Large intestine (tissue), 3 donors: ENCODE data around the gene ATP6V0E2. TPM values are rescaled to one million over a fixed set of nuclear protein-coding genes. Genes with fewer than 3 reads are reported as not detected.

ENCODE experiments used
- DNase-seq, 2 donors: peaks; one replicate each; pipeline versions ENCODE4 v3.0.0 to v3.0.0-alpha.2; 2013
- H3K27ac ChIP-seq: one replicate; pipeline ENCODE4 v1.5.1; 2013; ENCODE audit warnings: low read length
- H3K27me3 ChIP-seq: 2 replicates; pipeline ENCODE4 v1.6.1; 2013; ENCODE audit warnings: low read length; ENCODE audit not compliant: control insufficient read depth, insufficient read depth
- H3K36me3 ChIP-seq: 2 replicates; pipeline ENCODE4 v1.6.1; 2013; ENCODE audit warnings: low read length; ENCODE audit not compliant: control insufficient read depth, insufficient read depth
- H3K4me1 ChIP-seq: one replicate; pipeline ENCODE4 v1.6.1; 2013; ENCODE audit warnings: low read length; ENCODE audit not compliant: control insufficient read depth, insufficient read depth
- H3K4me3 ChIP-seq: one replicate; pipeline ENCODE4 v1.5.1; 2013; ENCODE audit warnings: low read length
- H3K9me3 ChIP-seq: one replicate; pipeline ENCODE4 v1.6.1; 2013; ENCODE audit warnings: mild to moderate bottlenecking, low read depth, low read length, moderate library complexity; ENCODE audit not compliant: control insufficient read depth
- WGBS: methylation state at CpG from one replicate; pipeline ENCODE4 v1.1.5; 2013; ENCODE audit warnings: low lambda C conversion rate; ENCODE audit not compliant: insufficient coverage; 5-methylcytosine and 5-hydroxymethylcytosine counted together
- polyA plus RNA-seq: library from polyadenylated mRNA; unstranded; fragments of 120-200 nt; gene quantifications from one replicate; pipeline ENCODE4 v1.2.1, GENCODE V29; 2013

The ATP6V0E2 gene
- polyA plus RNA-seq, 1 donor, result 15.6 TPM

DNA sequence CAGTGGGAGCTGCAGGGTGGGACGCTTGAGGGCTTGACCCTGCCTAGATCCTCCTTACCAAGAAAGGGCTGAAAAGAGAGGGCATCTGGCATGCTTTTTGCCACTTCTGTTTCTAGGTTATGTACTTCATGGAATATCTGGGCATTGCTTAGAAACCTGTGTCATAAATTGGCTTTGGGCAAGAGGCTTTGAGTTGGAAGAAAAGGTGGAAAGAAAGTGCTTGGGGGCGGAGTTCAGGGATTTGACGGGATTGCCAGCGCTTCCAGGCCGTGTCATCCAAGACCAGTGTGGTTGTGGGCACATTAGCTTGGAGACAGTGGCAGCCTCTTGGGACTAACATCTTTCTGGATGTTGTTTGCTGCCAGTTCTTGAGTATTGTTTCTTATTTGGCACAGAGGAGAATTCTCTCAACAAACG is 34.8 kb upstream of the ATP6V0E2 start:
- H3K27ac ChIP-seq, result peak overlapping the region; percentile 77

DNA sequence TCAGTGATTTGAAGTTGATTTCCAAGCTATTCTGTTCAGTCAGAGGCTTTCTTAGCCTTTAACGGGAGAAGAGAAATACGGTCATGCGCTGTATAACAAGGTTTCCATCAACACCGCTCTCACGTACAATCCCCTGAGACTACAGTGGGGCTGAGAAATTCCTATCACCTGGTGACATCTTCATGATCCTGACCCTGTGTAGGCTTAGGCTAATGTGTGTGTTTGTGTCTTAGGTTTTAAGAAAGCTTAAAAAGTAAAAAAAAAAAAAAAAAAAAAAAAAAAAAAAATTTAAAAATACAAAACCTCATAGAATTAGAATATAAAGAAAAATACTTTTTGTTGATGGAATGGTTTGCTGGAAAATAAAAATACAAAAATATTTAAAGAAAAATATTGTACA is 33.8 kb upstream of the ATP6V0E2 start:
- H3K4me1 ChIP-seq, result peaks cover 6% of the 10 kb centered on the region
- DNase-seq, result no peak
- no peak overlapping the region for H3K4me3 ChIP-seq
- no peaks in the 10 kb centered on the region for H3K9me3 ChIP-seq
- no peaks in the 10 kb centered on the region for H3K27me3 ChIP-seq
- no CpG with 5 or more reads among the region's 5 CpGs for WGBS
- no peaks in the 10 kb centered on the region for H3K36me3 ChIP-seq
- no peak overlapping the region for H3K27ac ChIP-seq

More for the DNA sequence above, 34.8 kb upstream of the ATP6V0E2 start:
- WGBS, result 20% methylated on average over 1 of the region's 6 CpGs
- Histone ChIP-seq H3K4me3 (peak overlapping the region; percentile 85), H3K4me1 (peaks cover 6% of the 10 kb centered on the region), H3K27me3 (peaks cover 5% of the 10 kb centered on the region), H3K9me3 (no peaks in the 10 kb centered on the region), H3K36me3 (no peaks in the 10 kb centered on the region)
- DNase-seq, result no peak

DNA sequence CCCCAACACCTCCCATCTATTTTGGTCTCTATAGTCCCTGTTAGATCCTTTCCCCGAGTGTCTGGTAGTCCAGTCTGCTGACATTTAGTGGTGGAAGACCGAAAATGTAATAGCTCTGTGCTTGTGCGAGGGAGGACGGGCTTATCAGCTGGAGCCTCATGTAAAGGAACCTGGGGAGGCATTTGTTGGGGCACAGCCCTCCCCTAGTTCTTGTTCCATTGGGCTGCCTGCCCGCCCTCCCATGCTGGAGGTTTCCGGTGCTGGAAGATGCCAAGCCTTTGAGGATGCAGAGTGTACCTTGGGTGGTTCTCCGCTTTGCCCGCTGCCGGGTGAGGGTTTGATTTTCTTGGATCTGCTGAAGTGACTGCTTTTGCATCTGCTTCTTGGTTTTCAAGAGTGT is 30.2 kb upstream of the ATP6V0E2 start:
- no peak overlapping the region for H3K4me3 ChIP-seq
- DNase-seq, result no peak
- H3K4me1 ChIP-seq, result peaks cover 6% of the 10 kb centered on the region
- WGBS, result 97% methylated on average over 4 of the region's 9 CpGs
- H3K27ac ChIP-seq, result no peak overlapping the region
- no peaks in the 10 kb centered on the region for H3K9me3 ChIP-seq
- no peaks in the 10 kb centered on the region for H3K27me3 ChIP-seq
- H3K36me3 ChIP-seq, result peaks cover 11% of the 10 kb centered on the region

DNA sequence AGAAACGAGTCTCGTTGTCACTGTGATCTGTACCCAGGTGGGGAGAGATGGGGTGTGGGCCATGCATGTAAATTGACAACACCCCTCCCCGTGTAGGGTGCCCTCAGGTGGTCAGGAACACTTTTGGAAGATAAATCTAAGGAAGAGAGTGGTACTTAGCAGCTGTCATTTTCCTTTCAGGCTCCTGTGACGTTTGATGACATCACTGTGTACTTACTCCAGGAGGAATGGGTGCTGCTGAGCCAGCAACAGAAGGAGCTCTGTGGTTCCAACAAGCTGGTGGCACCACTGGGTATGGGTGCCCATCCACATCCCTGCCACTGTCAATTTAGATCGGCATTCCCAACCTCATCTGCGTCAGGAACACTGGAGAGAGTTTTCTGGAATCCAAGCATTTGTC is 29.3 kb upstream of the ATP6V0E2 start:
- peaks cover 14% of the 10 kb centered on the region for H3K36me3 ChIP-seq
- no peak overlapping the region for H3K4me3 ChIP-seq
- H3K4me1 ChIP-seq, result peaks cover 2% of the 10 kb centered on the region
- 100% methylated on average over 1 of the region's 6 CpGs for WGBS
- no peaks in the 10 kb centered on the region for H3K9me3 ChIP-seq
- H3K27ac ChIP-seq, result no peak overlapping the region
- no peak for DNase-seq
- H3K27me3 ChIP-seq, result no peaks in the 10 kb centered on the region

DNA sequence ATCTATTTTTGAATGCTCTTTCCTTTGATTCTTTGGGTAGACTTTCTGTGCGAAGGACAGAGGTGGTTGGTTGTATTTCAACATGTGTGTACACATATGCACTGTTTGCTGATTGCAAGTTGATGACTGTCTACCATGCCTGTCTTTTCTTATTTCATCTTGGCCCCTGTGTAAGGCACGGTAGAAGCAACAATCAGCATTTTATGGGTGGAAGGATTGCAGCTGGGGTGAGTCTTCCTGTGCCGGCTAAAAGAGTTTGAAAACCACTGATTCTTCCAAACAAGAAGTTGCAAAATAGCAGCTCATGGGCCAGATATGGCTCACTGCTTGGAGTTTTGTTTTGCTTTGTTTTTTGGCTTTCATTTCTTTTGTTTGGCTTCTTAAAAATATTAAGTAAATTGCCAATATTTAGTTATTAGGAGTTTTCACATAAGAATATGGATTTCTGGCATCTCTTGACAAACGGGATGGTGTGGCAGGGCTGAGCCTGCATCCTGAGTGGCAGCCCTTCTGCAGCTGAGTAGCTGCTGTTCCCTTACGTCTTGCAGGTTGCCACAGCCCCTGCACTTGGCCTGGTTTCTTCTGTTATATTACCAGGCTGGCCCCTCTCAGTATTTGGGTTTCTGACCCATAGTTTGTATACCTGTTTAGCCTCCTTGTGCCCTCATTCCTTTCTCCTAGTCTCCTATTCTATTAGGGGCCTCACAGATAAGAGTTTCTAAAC is 28.4 kb upstream of the ATP6V0E2 start:
- H3K27me3 ChIP-seq, result no peaks in the 10 kb centered on the region
- no peaks in the 10 kb centered on the region for H3K4me1 ChIP-seq
- 100% methylated on average over 1 of the region's 5 CpGs for WGBS
- no peak for DNase-seq
- peaks cover 17% of the 10 kb centered on the region for H3K36me3 ChIP-seq
- no peak overlapping the region for H3K27ac ChIP-seq
- no peaks in the 10 kb centered on the region for H3K9me3 ChIP-seq
- H3K4me3 ChIP-seq, result no peak overlapping the region

DNA sequence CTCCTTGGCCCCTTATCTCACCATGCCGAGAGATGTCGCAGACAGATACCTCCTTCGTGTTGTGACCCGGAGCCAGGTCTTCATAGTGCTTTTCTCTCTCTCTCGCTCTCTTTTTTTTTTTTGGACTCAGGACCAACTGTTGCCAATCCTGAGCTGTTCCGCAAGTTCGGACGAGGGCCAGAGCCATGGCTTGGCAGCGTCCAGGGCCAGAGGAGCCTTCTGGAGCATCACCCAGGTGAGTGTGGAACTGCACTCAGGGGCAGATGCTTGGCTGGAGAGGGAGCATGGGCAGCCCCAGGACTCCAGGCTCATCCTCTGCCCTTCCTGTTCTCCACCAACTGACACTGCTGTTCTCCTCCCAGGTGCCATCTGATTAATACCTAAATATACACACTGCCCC is 27.7 kb upstream of the ATP6V0E2 start:
- no peak for DNase-seq

DNA sequence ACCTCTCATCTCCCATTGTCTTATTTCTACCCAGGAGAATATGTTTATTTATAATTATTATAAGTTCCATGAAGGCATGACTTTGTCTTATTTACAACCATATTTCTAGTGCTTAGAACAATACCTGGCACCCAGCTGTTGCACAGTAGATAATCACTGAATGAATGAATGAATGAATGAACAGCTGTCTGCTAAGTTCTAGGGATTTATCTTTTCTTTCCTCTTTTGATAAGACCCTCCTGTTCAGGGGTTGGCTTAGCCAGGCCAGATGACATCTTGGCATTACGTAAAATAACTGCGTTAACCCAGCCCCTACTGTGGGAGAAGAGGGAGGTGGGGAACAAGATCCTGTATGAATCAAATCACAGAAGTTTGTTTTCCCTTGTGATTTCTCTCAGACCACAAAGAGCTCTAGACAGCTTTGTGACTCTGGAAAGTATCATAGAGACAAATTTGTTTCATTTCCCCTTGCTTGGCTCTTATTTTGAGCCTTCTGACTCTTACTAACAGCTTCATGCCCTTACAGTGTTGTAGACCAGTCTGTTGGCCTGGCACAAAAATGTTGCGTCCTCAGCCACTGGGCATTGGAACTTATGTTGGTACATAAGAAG is 27.2 kb upstream of the ATP6V0E2 start:
- WGBS, result no CpG with 5 or more reads among the region's 3 CpGs
- H3K4me3 ChIP-seq, result no peak overlapping the region
- H3K4me1 ChIP-seq, result no peaks in the 10 kb centered on the region
- no peak overlapping the region for H3K27ac ChIP-seq
- no peak for DNase-seq
- no peaks in the 10 kb centered on the region for H3K9me3 ChIP-seq
- H3K27me3 ChIP-seq, result no peaks in the 10 kb centered on the region
- H3K36me3 ChIP-seq, result peaks cover 17% of the 10 kb centered on the region

More for the DNA sequence above, 27.7 kb upstream of the ATP6V0E2 start:
- Histone ChIP-seq H3K27ac (no peak overlapping the region), H3K9me3 (no peaks in the 10 kb centered on the region), H3K4me3 (no peak overlapping the region), H3K4me1 (no peaks in the 10 kb centered on the region), H3K36me3 (peaks cover 17% of the 10 kb centered on the region), H3K27me3 (no peaks in the 10 kb centered on the region)
- WGBS, result no CpG with 5 or more reads among the region's 9 CpGs

DNA sequence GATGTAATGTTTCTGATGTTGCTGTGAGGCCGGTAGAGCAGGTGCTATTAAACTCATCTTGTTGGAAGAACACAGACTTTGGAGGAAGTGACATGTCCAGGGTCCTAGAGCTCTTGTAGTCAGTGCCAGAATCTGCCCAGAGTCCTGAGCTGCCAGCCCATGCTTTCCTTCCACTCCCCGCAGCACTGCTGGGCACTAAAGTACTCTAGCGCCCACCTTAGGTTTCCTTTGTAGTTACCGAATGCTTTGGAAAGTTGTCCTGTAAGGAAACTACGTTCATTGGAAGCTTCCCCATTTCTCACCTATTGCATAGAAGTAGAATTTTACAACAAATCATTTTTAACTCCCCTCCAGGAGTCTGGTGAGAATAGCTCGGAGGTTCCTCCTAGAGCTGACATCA is 24.6 kb upstream of the ATP6V0E2 start:
- no peak for DNase-seq
- Histone ChIP-seq H3K4me3 (no peak overlapping the region), H3K9me3 (no peaks in the 10 kb centered on the region), H3K27me3 (no peaks in the 10 kb centered on the region), H3K4me1 (peaks cover under 1% of the 10 kb centered on the region), H3K36me3 (peaks cover 22% of the 10 kb centered on the region), H3K27ac (no peak overlapping the region)
- WGBS, result no CpG with 5 or more reads among the region's 6 CpGs

DNA sequence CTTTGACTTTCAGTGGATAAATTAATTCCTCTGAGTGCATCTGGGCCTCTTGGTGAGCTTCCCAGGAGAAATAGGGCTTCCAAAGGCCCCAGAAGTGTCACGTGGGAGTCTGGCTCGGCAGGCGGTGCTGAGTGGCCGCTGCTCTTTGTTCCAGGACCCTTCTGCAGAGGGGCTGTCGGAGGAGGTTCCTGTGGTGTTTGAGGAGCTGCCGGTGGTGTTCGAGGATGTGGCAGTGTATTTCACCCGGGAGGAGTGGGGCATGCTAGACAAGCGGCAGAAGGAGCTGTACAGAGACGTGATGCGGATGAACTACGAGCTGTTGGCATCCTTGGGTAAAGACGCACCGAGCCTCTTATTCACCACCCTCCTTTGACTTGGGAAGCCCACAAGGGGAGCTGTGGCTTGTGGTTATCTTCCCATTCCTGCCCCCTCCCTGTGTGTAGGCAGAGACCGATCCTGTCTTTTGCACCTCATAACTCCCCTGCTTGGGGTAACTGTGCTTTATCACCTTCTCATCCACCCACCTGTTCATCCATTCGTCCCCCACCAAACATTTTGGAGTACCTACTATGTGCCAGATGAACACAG is 23.7 kb upstream of the ATP6V0E2 start:
- Histone ChIP-seq H3K4me1 (peaks cover 9% of the 10 kb centered on the region), H3K27me3 (no peaks in the 10 kb centered on the region), H3K36me3 (peaks cover 22% of the 10 kb centered on the region), H3K4me3 (no peak overlapping the region), H3K27ac (no peak overlapping the region), H3K9me3 (no peaks in the 10 kb centered on the region)
- DNase-seq, result no peak
- 80% methylated on average over 1 of the region's 16 CpGs for WGBS

DNA sequence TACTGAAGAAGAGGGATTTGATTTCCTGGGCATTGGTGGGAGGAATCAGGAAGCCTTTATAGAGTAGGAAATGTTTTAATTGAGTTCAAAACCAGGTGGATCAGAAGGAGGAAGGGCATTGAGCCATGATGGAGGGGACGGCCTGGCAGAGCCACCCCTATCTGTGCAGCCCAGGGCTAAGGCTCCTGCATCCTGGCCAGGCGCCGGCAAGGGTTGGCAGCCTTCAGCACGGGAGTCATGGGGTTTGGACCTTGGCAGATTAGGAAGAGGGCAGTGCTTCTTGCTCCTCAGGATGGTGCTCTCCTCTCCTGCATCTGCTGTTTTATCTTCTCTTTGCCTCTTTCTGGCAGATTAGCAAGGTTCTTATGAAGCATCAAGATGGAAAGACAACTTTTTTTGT is 23.1 kb upstream of the ATP6V0E2 start:
- Histone ChIP-seq H3K4me3 (no peak overlapping the region), H3K4me1 (peaks cover 9% of the 10 kb centered on the region), H3K27ac (no peak overlapping the region), H3K9me3 (no peaks in the 10 kb centered on the region), H3K36me3 (peaks cover 22% of the 10 kb centered on the region), H3K27me3 (no peaks in the 10 kb centered on the region)
- WGBS, result no CpG with 5 or more reads among the region's 4 CpGs
- DNase-seq, result no peak
